HEK293 (cell line): ENCODE measurements around the gene ADSL.

Experiments
- CTCF ChIP-seq: fragments of 450-650 bp; formaldehyde crosslinking; IDR thresholded peaks from 2 replicates; pipeline ENCODE4 v1.5.1; 2016; ENCODE audit warnings: missing biosample characterization, missing genetic modification characterization
- ZNF501 ChIP-seq: fragments of 450-650 bp; formaldehyde crosslinking; IDR thresholded peaks from 2 replicates; pipeline ENCODE4 v1.5.1; 2016; ENCODE audit warnings: missing biosample characterization, missing genetic modification characterization

DNA sequence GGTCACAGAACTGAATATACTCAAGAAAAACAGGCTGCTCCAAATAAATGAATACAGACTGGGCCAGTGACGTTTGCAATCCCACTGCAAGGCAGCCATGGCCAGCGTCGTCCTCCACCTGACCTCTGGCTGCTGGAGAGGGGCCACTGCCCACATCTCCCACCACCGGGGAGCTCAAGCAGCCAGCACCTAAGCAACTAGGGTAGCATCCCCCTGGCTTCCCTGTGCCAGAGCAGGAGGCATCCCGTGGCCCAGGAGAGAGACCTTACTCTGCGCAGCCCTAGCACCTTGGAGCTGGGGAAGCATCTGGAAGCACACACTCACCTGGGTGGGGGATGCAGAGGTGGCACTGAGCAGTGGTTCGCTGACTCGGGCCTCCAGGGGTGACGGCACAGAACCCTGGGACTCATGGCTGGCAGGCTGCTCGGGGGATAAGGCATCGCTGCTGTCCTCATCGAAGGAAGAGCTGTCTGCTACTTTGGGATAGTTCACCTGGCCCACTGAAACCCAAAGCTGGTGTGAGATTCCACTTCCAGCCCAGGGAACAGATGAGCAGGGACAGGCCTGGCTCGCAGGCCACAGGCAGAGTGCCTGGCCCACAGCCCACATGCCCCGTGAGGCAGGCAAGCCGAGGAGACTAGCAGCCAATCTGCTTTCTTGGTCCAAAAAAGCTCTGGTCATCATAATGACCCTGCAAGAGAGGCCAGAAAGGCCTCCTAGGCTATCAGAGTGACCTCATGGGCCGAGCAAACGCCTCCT is 77.8 kb downstream of the ADSL start:
- TF ChIP-seq CTCF (tag by site-specific recombination) (no peak), ZNF501 (tag by site-specific recombination) (no peak)
